Measurements from ENCODE around the gene XIRP2. TPM values are rescaled to one million over a fixed set of nuclear protein-coding genes. Genes with fewer than 3 reads are reported as not detected.

Gene XIRP2
- total and polyA plus RNA-seq, 4 donors = under 0.01 to 0.14 (median 0.01) TPM; not detected in 1

DNA sequence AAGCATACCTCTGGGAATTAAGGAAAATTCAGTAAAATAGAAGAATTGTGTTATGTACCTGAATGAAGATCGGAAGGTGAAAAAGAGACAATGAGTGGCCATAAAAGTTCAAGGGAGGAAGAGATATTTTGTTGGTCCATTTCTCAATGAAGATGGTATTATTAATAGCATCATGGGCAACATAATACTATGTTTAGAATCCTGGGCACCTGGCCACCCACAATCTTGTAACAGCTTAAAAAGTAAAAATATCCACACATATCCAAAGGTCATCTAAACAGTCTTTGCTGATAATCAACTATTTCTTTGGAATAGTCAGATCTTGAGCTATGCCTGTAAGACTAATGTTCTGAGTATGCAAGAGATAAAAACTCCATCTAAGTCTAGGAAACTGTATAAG, 73.7 kb downstream of the XIRP2 start (continued):
- TF ChIP-seq, protein P1, sequence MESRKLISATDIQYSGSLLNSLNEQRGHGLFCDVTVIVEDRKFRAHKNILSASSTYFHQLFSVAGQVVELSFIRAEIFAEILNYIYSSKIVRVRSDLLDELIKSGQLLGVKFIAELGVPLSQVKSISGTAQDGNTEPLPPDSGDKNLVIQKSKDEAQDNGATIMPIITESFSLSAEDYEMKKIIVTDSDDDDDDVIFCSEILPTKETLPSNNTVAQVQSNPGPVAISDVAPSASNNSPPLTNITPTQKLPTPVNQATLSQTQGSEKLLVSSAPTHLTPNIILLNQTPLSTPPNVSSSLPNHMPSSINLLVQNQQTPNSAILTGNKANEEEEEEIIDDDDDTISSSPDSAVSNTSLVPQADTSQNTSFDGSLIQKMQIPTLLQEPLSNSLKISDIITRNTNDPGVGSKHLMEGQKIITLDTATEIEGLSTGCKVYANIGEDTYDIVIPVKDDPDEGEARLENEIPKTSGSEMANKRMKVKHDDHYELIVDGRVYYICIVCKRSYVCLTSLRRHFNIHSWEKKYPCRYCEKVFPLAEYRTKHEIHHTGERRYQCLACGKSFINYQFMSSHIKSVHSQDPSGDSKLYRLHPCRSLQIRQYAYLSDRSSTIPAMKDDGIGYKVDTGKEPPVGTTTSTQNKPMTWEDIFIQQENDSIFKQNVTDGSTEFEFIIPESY (IDR thresholded peaks at IDR 0.05) = no peak
- TF ChIP-seq, protein P2, sequence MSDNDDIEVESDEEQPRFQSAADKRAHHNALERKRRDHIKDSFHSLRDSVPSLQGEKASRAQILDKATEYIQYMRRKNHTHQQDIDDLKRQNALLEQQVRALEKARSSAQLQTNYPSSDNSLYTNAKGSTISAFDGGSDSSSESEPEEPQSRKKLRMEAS (IDR thresholded peaks at IDR 0.05) = no peak
- no peak for TF ChIP-seq RXRA (IDR thresholded peaks at IDR 0.05)

DNA sequence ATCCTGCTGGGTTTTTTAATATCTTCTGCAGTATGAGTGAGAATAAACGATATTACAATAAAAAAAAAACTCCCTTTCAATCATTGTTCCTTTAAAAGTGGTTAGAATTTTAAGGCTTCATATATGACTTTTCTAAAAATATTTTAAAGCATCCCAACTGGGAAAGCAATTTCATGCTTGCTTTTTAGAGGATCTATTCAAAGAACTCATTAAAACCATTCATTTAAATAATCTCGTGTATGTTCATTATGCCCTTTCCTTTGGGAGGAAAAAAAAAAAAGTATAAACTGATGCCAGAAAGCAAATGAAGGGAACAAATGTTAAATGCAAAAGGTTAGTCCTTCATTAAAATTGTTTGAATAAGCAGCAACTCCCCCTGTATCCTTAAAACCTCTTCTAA, 81.2 kb downstream of the XIRP2 start:
- Histone ChIP-seq H3K9ac (ENCODE audit: low read depth in 1 of 2, low read length in 2 of 2) (no peak overlapping the region), H3K27ac (ENCODE audit: low read depth in 1 of 2, low read length in 2 of 2) (no peak overlapping the region), H3K36me3 (ENCODE audit: control insufficient read depth in 4 of 4, insufficient read depth in 3 of 4, low read depth in 1 of 4, low read length in 3 of 4) (no peaks in the 10 kb centered on the region), H3K9me3 (ENCODE audit: control insufficient read depth in 4 of 4, low read length in 3 of 4) (no peaks in the 10 kb centered on the region), H3K4me3 (ENCODE audit: low read depth in 1 of 3, low read length in 3 of 3) (no peak overlapping the region), H3K27me3 (ENCODE audit: control insufficient read depth in 4 of 4, insufficient read depth in 4 of 4, low read length in 3 of 4) (no peaks in the 10 kb centered on the region), H3K4me1 (ENCODE audit: control insufficient read depth in 4 of 4, insufficient read depth in 4 of 4, low read length in 3 of 4) (no peaks in the 10 kb centered on the region)
- no peak for DNase-seq (ENCODE audit: low spot score)
- TF ChIP-seq RAD21 (IDR thresholded peaks at IDR 0.05) (no peak), FOXA1 (IDR thresholded peaks at IDR 0.05) (no peak)
- WGBS = 68% methylated on average over 2 of the region's 2 CpGs

DNA sequence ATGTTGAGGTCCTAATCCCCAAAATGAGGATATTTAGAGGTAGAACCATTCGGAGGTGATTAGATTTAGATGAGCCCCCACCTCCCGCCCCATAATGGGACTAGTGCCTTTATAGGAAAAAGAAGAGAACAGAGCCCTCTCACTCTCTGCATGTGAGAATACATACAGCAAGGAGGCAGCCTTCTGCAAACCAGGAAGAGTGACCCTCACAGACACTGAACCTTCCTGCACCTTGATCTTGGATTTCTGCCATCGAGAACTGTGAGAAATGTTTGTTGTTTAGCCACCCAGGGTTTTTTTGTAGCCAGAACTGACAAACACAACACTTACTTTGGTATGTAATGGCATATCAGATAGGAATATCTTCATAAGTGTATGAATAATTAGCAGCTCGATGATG, 83.7 kb downstream of the XIRP2 start:
- Histone ChIP-seq H3K9me3 (ENCODE audit: control insufficient read depth in 4 of 4, low read length in 3 of 4) (no peaks in the 10 kb centered on the region), H3K36me3 (ENCODE audit: control insufficient read depth in 4 of 4, insufficient read depth in 3 of 4, low read depth in 1 of 4, low read length in 3 of 4) (no peaks in the 10 kb centered on the region), H3K4me3 (ENCODE audit: low read depth in 1 of 3, low read length in 3 of 3) (no peak overlapping the region), H3K9ac (ENCODE audit: low read depth in 1 of 2, low read length in 2 of 2) (no peak overlapping the region), H3K27ac (ENCODE audit: low read depth in 1 of 2, low read length in 2 of 2) (no peak overlapping the region), H3K4me1 (ENCODE audit: control insufficient read depth in 4 of 4, insufficient read depth in 4 of 4, low read length in 3 of 4) (no peaks in the 10 kb centered on the region), H3K27me3 (ENCODE audit: control insufficient read depth in 4 of 4, insufficient read depth in 4 of 4, low read length in 3 of 4) (no peaks in the 10 kb centered on the region)
- WGBS = 63% methylated on average over 4 of the region's 4 CpGs
- TF ChIP-seq HNF4G (IDR thresholded peaks at IDR 0.05) (no peak), JUND (IDR thresholded peaks at IDR 0.05) (no peak), HNF4A (conservative IDR thresholded peaks at IDR 0.05) (no peak), FOXA2 (IDR thresholded peaks at IDR 0.05) (no peak), FOXA1 (IDR thresholded peaks at IDR 0.05) (no peak), EGR1 (IDR thresholded peaks at IDR 0.05; ENCODE audit: low read depth in 2 of 2) (no peak)
- TF ChIP-seq, protein P1 (IDR thresholded peaks at IDR 0.05) = no peak
- TF ChIP-seq, protein P3, sequence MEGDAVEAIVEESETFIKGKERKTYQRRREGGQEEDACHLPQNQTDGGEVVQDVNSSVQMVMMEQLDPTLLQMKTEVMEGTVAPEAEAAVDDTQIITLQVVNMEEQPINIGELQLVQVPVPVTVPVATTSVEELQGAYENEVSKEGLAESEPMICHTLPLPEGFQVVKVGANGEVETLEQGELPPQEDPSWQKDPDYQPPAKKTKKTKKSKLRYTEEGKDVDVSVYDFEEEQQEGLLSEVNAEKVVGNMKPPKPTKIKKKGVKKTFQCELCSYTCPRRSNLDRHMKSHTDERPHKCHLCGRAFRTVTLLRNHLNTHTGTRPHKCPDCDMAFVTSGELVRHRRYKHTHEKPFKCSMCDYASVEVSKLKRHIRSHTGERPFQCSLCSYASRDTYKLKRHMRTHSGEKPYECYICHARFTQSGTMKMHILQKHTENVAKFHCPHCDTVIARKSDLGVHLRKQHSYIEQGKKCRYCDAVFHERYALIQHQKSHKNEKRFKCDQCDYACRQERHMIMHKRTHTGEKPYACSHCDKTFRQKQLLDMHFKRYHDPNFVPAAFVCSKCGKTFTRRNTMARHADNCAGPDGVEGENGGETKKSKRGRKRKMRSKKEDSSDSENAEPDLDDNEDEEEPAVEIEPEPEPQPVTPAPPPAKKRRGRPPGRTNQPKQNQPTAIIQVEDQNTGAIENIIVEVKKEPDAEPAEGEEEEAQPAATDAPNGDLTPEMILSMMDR (IDR thresholded peaks at IDR 0.05; ENCODE audit: low read depth, low read length, missing input control) = no peak
- TF ChIP-seq, protein P2 (IDR thresholded peaks at IDR 0.05) = no peak
- TF ChIP-seq, protein P4, sequence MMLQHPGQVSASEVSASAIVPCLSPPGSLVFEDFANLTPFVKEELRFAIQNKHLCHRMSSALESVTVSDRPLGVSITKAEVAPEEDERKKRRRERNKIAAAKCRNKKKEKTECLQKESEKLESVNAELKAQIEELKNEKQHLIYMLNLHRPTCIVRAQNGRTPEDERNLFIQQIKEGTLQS (IDR thresholded peaks at IDR 0.05) = no peak
- TF ChIP-seq, protein P5, sequence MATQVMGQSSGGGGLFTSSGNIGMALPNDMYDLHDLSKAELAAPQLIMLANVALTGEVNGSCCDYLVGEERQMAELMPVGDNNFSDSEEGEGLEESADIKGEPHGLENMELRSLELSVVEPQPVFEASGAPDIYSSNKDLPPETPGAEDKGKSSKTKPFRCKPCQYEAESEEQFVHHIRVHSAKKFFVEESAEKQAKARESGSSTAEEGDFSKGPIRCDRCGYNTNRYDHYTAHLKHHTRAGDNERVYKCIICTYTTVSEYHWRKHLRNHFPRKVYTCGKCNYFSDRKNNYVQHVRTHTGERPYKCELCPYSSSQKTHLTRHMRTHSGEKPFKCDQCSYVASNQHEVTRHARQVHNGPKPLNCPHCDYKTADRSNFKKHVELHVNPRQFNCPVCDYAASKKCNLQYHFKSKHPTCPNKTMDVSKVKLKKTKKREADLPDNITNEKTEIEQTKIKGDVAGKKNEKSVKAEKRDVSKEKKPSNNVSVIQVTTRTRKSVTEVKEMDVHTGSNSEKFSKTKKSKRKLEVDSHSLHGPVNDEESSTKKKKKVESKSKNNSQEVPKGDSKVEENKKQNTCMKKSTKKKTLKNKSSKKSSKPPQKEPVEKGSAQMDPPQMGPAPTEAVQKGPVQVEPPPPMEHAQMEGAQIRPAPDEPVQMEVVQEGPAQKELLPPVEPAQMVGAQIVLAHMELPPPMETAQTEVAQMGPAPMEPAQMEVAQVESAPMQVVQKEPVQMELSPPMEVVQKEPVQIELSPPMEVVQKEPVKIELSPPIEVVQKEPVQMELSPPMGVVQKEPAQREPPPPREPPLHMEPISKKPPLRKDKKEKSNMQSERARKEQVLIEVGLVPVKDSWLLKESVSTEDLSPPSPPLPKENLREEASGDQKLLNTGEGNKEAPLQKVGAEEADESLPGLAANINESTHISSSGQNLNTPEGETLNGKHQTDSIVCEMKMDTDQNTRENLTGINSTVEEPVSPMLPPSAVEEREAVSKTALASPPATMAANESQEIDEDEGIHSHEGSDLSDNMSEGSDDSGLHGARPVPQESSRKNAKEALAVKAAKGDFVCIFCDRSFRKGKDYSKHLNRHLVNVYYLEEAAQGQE (IDR thresholded peaks at IDR 0.05) = no peak
- no peak for DNase-seq (ENCODE audit: low spot score)

All from liver (tissue), 9 donors.